K562 (cell line): ENCODE results near the gene RIT2. TPM values are rescaled to one million over a fixed set of nuclear protein-coding genes. Genes with fewer than 3 reads are reported as not detected.

Experiments
- ATAC-seq: fragments of 200-7000 bp; cut with Tn5 transposase; 3 replicates; pipeline ENCODE4 v1.9.1; 2020; ENCODE audit warnings: moderate library complexity
- BruUV-seq: library from RNA; stranded (reverse); fragments of 400-500 nt; replicated peaks from 2 replicates; lab custom pipeline; 2021; lab: Mats Ljungman, UMichigan
- CTCF ChIA-PET: fragments of 300-600 bp; formaldehyde crosslinking; extraction: SDS; loops from one replicate; lab custom pipeline; 2021; ENCODE audit warnings: low intra/inter-chr PET ratio; lab: Yijun Ruan, JAX
- POLR2A ChIA-PET: fragments of 300-600, 350-650 bp; sonication (Branson Sonifier 250); formaldehyde crosslinking; extraction: SDS; loops from one replicate; lab custom pipeline; 2021; ENCODE audit warnings: antibody characterized with exemption, inconsistent platforms; lab: Yijun Ruan, JAX
- DNase-seq, 4 experiments: peaks; one replicate each; pipeline versions ENCODE4 v3.0.0 to v3.0.0-alpha.2; 2011 to 2018; ENCODE audit warnings: low spot score in 3 of 4, mixed read lengths in 3 of 4; ENCODE audit errors: extremely low read depth in 1 of 4
- FAIRE-seq: peaks from 2 replicates; lab custom pipeline; 2011; peaks lifted over from hg19 to GRCh38; lab: Jason Lieb, UNC
- H2AFZ ChIP-seq: 2 replicates; pipeline ENCODE4 v1.6.0; 2011; ENCODE audit warnings: low read depth, low read length, control low read depth, inconsistent platforms
- H3K27ac ChIP-seq: fragments of 200-600 bp; 3 replicates; pipeline ENCODE4 v1.8.0; 2011; ENCODE audit warnings: low read depth, mild to moderate bottlenecking, control low read depth, inconsistent platforms, low read length, moderate library complexity, mixed read lengths; ENCODE audit errors: extremely low read depth
- H3K27me3 ChIP-seq, 2 experiments: fragments of 300-600 bp in 1 of 2; 2 replicates in 1 of 2; 3 replicates in 1 of 2; pipeline versions ENCODE4 v1.6.0 to v1.8.0; 2011; ENCODE audit warnings: inconsistent platforms in 2 of 2, low read length in 2 of 2, mild to moderate bottlenecking in 1 of 2, mixed read lengths in 1 of 2, moderate library complexity in 1 of 2; ENCODE audit not compliant: control insufficient read depth in 2 of 2, insufficient read depth in 2 of 2
- H3K36me3 ChIP-seq: fragments of 300-600 bp; 3 replicates; pipeline ENCODE4 v1.8.0; 2011; ENCODE audit warnings: mild to moderate bottlenecking, low read length, inconsistent platforms; ENCODE audit not compliant: control insufficient read depth, insufficient read depth
- H3K4me1 ChIP-seq, 2 experiments: fragments of 200-600 bp in 1 of 2; replicated peaks in 1 of 2; 2 replicates in 1 of 2; 3 replicates in 1 of 2; pipeline versions ENCODE4 v1.5.1 to v1.8.0; 2011; ENCODE audit warnings: inconsistent platforms in 2 of 2, low read length in 2 of 2, mild to moderate bottlenecking in 1 of 2, mixed read lengths in 1 of 2, moderate library complexity in 1 of 2; ENCODE audit not compliant: control insufficient read depth in 2 of 2, insufficient read depth in 2 of 2
- H3K4me2 ChIP-seq: 2 replicates; pipeline ENCODE4 v1.6.1; 2011; ENCODE audit warnings: low read length, control low read depth, inconsistent platforms, mixed read lengths; ENCODE audit not compliant: insufficient read depth
- H3K4me3 ChIP-seq: fragments of 200-600 bp; sonication (generic), shearing (Covaris generic); 2 replicates; pipeline ENCODE4 v1.5.1; 2016; ENCODE audit warnings: control low read depth, inconsistent platforms
- H3K79me2 ChIP-seq: fragments of 200-600 bp; 3 replicates; pipeline ENCODE4 v1.8.0; 2011; ENCODE audit warnings: low read length, inconsistent platforms; ENCODE audit not compliant: control insufficient read depth, insufficient read depth
- H3K9ac ChIP-seq, 2 experiments: 2 replicates each; pipeline versions ENCODE4 v1.6.0 to v1.6.1; 2011; ENCODE audit warnings: low read depth in 2 of 2, low read length in 2 of 2, control low read depth in 1 of 2, inconsistent platforms in 1 of 2, mild to moderate bottlenecking in 1 of 2, mixed read lengths in 1 of 2; ENCODE audit not compliant: insufficient read depth in 1 of 2
- H3K9me1 ChIP-seq: one replicate; pipeline ENCODE4 v1.6.0; 2011; ENCODE audit warnings: inconsistent platforms, mild to moderate bottlenecking, low read length, moderate library complexity; ENCODE audit not compliant: control insufficient read depth, insufficient read depth
- H3K9me3 ChIP-seq: replicated peaks from 2 replicates; pipeline ENCODE4 v1.5.1; 2011; ENCODE audit warnings: low read depth, low read length, inconsistent platforms; ENCODE audit not compliant: control insufficient read depth, insufficient read depth
- H4K20me1 ChIP-seq: replicated peaks from 2 replicates; pipeline ENCODE4 v1.6.1; 2011; ENCODE audit warnings: low read length, inconsistent platforms, mixed read lengths; ENCODE audit not compliant: control insufficient read depth, insufficient read depth
- AFF4 ChIP-seq: sonication (generic); formaldehyde crosslinking; IDR thresholded peaks from 2 replicates; pipeline ENCODE4 v1.8.0; 2023; ENCODE audit warnings: mild to moderate bottlenecking, missing genetic modification reagents
- E4F1 ChIP-seq: fragments of 250-450 bp; sonication (Bioruptor Pico); IDR thresholded peaks from 2 replicates; pipeline ENCODE4 v1.5.0; 2021; ENCODE audit warnings: mild to moderate bottlenecking, borderline replicate concordance
- HDGF ChIP-seq: fragments of 450-650 bp; IDR thresholded peaks from 2 replicates; pipeline ENCODE4 v1.6.1; 2016
- L3MBTL2 ChIP-seq: fragments of 450-650 bp; IDR thresholded peaks from 2 replicates; pipeline ENCODE4 v1.6.1; 2016; ENCODE audit warnings: mild to moderate bottlenecking, moderate library complexity
- TAF9B ChIP-seq: fragments of 450-650 bp; IDR thresholded peaks from 2 replicates; pipeline ENCODE4 v1.6.1; 2018; ENCODE audit warnings: mild to moderate bottlenecking; ENCODE audit not compliant: partially characterized antibody
- YY1 ChIP-seq, 3 experiments: IDR thresholded peaks; 2 replicates each; pipeline ENCODE4 v1.6.1; 2011; ENCODE audit warnings: low read length in 2 of 3, mild to moderate bottlenecking in 2 of 3, moderate library complexity in 2 of 3, borderline replicate concordance in 1 of 3, control low read depth in 1 of 3, low read depth in 1 of 3; ENCODE audit not compliant: insufficient read depth in 3 of 3, insufficient replicate concordance in 2 of 3, control insufficient read depth in 1 of 3, insufficient read length in 1 of 3; ENCODE audit errors: extremely low read depth in 1 of 3
- WGBS: fragments of 100-300 bp; shearing (Covaris generic); methylation state at CpG from one replicate; pipeline ENCODE4 v1.1.6; 2016; ENCODE audit warnings: low coverage, mixed read lengths; ENCODE audit not compliant: insufficient coverage; ENCODE audit errors: missing lambda C conversion rate; 5-methylcytosine and 5-hydroxymethylcytosine counted together
- in situ Hi-C: fragments of 300-500 bp; cut with MboI; formaldehyde crosslinking; loops from 4 replicates; pipeline ENCODE4 v1.15.0; 2018; ENCODE audit warnings: inconsistent platforms, mixed read lengths
- intact Hi-C: fragments of 100-400 bp; cut with micrococcal nuclease; formaldehyde crosslinking; loops from 2 replicates; pipeline ENCODE4 v1.14.2; 2022
- polyA plus RNA-seq, 8 experiments: library from polyadenylated mRNA; depleted of rRNA in 4 of 8; stranded (reverse) in 5 of 8; unstranded in 3 of 8; fragments of >200 nt; fragmentation: Nextera tagmentation in 2 of 8; fragmentation: Illumina TruSeq in 1 of 8; extraction: Ambion mirVana in 2 of 8; extraction: Trizol in 1 of 8; gene quantifications; 2 replicates each; pipeline versions ENCODE4 v1.2.1 to v1.2.3, GENCODE V29; 2011 to 2014; ENCODE audit warnings: inconsistent platforms in 1 of 8, missing spikeins in 1 of 8
- total RNA-seq, 7 experiments: library from RNA; depleted of rRNA in 6 of 7; stranded (reverse); fragments of >200 nt in 6 of 7; fragmentation: Illumina TruSeq in 2 of 7; extraction: Trizol in 2 of 7; gene quantifications; 2 replicates each; pipeline versions ENCODE4 v1.2.1 to v1.2.3, GENCODE V29; 2011 to 2021; ENCODE audit warnings: low replicate concordance in 1 of 7
- TF ChIP-seq, protein P1 (sequence below): sonication (generic); formaldehyde crosslinking; IDR thresholded peaks from 2 replicates; pipeline ENCODE4 v1.9.0; 2022; ENCODE audit warnings: mild to moderate bottlenecking, missing genetic modification reagents
- TF ChIP-seq, protein P2 (sequence below): IDR thresholded peaks from 3 replicates; pipeline ENCODE4 v1.6.1; 2011; ENCODE audit warnings: borderline replicate concordance, mild to moderate bottlenecking; ENCODE audit not compliant: insufficient read length, insufficient read depth
- TF ChIP-seq, protein P3 (sequence below): fragments of 250-450 bp; sonication (Bioruptor Pico); IDR thresholded peaks from 2 replicates; pipeline ENCODE4 v1.4.0; 2020; ENCODE audit warnings: mild to moderate bottlenecking

RIT2 gene
- total and polyA plus RNA-seq, 9 of the 15 experiments (the other 6 are each of a cell fraction or from before 2014, with no cell fraction given) = not detected

DNA sequence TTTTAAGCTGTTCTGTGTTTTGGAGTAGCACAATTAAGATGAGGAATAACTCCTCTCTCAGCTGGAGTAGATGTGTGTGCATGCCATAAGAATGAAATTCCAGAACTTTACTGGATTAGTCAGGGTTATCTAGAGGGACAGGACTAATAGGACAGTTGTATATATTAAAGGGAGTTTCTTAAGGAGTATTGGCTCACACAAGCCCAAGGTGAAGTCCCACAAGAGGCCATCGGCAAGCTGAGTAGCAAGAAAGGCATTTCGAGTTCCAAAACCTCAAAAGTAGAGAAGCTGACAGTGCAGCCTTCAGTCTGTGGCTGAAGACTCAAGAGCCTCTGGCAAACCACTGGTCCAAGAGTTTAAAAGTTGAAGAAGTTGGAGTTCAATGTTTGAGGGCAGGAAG lies 113.7 kb downstream of the RIT2 start:
- Histone ChIP-seq H3K27me3 (no peaks in the 10 kb centered on the region), H3K36me3 (no peaks in the 10 kb centered on the region), H3K9me1 (no peaks in the 10 kb centered on the region), H2AFZ (no peak overlapping the region), H3K9ac (no peak overlapping the region), H3K79me2 (no peaks in the 10 kb centered on the region), H3K4me1 (no peaks in the 10 kb centered on the region), H3K27ac (no peak overlapping the region), H4K20me1 (no peaks in the 10 kb centered on the region), H3K4me2 (no peak overlapping the region), H3K4me3 (no peak overlapping the region), H3K9me3 (no peaks in the 10 kb centered on the region)
- no peak for ATAC-seq
- in situ Hi-C loops (no loop called here), intact Hi-C loops (no loop called here)
- CTCF ChIA-PET = no interaction called here
- FAIRE-seq = no peak
- no TSS peak for BruUV-seq
- WGBS = 0% methylated on average over 2 of the region's 2 CpGs
- POLR2A ChIA-PET = no interaction called here
- no peak for DNase-seq
- TF ChIP-seq YY1 (IDR thresholded peaks at IDR 0.05; ENCODE audit: borderline replicate concordance in 1 of 3, control insufficient read depth in 1 of 3, extremely low read depth in 1 of 3, insufficient read depth in 3 of 3, insufficient read length in 1 of 3, insufficient replicate concordance in 2 of 3, low read depth in 1 of 3, low read length in 2 of 3) (no peak), TAF9B (no peak), E4F1 (CRISPR knock-in tag) (no peak), HDGF (no peak), L3MBTL2 (no peak), AFF4 (CRISPR knock-in tag) (no peak)
- TF ChIP-seq, protein P1, sequence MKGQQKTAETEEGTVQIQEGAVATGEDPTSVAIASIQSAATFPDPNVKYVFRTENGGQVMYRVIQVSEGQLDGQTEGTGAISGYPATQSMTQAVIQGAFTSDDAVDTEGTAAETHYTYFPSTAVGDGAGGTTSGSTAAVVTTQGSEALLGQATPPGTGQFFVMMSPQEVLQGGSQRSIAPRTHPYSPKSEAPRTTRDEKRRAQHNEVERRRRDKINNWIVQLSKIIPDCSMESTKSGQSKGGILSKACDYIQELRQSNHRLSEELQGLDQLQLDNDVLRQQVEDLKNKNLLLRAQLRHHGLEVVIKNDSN (CRISPR knock-in tag) = no peak
- TF ChIP-seq, protein P2, sequence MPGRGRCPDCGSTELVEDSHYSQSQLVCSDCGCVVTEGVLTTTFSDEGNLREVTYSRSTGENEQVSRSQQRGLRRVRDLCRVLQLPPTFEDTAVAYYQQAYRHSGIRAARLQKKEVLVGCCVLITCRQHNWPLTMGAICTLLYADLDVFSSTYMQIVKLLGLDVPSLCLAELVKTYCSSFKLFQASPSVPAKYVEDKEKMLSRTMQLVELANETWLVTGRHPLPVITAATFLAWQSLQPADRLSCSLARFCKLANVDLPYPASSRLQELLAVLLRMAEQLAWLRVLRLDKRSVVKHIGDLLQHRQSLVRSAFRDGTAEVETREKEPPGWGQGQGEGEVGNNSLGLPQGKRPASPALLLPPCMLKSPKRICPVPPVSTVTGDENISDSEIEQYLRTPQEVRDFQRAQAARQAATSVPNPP = no peak
- TF ChIP-seq, protein P3, sequence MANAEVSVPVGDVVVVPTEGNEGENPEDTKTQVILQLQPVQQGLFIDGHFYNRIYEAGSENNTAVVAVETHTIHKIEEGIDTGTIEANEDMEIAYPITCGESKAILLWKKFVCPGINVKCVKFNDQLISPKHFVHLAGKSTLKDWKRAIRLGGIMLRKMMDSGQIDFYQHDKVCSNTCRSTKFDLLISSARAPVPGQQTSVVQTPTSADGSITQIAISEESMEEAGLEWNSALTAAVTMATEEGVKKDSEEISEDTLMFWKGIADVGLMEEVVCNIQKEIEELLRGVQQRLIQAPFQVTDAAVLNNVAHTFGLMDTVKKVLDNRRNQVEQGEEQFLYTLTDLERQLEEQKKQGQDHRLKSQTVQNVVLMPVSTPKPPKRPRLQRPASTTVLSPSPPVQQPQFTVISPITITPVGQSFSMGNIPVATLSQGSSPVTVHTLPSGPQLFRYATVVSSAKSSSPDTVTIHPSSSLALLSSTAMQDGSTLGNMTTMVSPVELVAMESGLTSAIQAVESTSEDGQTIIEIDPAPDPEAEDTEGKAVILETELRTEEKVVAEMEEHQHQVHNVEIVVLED (CRISPR knock-in tag) = no peak
